ENCODE data around the gene CSF3. TPM values are rescaled to one million over a fixed set of nuclear protein-coding genes. Genes with fewer than 3 reads are reported as not detected.

Gene CSF3
- total RNA-seq, 1 donor from 2014 or later, result 1.2 TPM

DNA sequence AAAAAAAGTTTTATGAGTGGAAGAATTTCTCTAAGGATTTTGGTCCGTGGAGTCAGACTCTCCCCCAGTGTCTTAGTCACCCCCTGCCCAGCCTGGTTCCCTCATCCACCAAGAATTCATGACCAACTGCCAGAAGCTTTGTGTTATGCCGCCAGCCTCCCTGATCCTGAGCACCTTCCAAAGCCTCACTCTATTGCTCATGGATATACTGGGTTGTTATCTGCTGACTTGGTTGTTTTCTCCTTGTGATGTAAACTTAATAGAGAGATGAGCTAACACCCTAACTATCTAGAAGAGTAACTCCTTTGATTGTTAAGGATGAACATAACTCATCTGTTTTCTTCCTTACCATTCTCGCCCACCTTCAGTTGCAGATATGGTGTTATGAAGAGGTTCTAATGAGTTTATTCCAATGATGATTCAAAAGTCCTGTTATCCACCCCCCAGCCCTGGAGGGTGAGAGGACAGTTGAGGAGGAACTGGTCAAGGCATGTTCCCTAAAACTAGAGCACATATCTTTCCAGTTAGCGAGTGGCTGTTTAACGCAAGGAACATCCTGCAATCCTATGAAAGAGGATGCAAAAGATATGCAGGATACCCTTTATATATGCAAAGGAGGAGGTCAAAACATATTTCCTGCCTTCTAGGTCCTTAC, 36.1 kb upstream of the CSF3 start:
- intact Hi-C loops (cut with DNase I), result no loop called here
- no peak overlapping the region for H3K27ac ChIP-seq

DNA sequence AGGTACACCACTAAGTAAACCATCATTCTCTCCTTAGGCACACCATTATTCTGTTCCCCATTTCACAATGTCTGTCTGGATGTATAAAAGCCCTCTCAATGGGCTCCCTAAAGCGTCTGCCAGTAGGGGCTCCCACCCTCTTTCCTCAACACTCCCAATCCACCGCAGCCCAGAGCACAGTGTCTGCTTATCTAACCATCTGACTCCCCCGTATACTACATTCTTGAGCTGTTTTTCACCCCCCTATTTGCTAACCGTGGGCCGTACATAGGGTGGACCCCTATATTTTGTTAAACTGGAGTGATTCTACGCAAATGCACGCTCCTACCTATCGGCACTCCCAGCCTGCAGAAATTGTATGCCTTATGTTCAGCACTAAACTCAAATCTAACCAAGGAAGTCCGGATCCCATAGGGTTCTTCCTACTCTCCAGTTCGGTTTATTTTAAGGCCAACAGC, 35.3 kb upstream of the CSF3 start:
- intact Hi-C loops (cut with DNase I), result no loop called here
- Histone ChIP-seq H3K36me3 (peaks cover 16% of the 10 kb centered on the region), H3K4me1 (peaks cover 30% of the 10 kb centered on the region), H3K9me3 (no peaks in the 10 kb centered on the region), H3K27ac (peak overlapping the region; percentile 95), H3K4me3 (peak overlapping the region; percentile 95), H3K27me3 (no peaks in the 10 kb centered on the region)
- TF ChIP-seq, protein P1, sequence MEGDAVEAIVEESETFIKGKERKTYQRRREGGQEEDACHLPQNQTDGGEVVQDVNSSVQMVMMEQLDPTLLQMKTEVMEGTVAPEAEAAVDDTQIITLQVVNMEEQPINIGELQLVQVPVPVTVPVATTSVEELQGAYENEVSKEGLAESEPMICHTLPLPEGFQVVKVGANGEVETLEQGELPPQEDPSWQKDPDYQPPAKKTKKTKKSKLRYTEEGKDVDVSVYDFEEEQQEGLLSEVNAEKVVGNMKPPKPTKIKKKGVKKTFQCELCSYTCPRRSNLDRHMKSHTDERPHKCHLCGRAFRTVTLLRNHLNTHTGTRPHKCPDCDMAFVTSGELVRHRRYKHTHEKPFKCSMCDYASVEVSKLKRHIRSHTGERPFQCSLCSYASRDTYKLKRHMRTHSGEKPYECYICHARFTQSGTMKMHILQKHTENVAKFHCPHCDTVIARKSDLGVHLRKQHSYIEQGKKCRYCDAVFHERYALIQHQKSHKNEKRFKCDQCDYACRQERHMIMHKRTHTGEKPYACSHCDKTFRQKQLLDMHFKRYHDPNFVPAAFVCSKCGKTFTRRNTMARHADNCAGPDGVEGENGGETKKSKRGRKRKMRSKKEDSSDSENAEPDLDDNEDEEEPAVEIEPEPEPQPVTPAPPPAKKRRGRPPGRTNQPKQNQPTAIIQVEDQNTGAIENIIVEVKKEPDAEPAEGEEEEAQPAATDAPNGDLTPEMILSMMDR (IDR thresholded peaks at IDR 0.05), result peak; percentile 7
- DNase-seq (no peak), ATAC-seq (peak; percentile 1)

More for the DNA sequence above, 36.1 kb upstream of the CSF3 start:
- H3K27me3 ChIP-seq, result no peaks in the 10 kb centered on the region
- TF ChIP-seq, protein P1 (IDR thresholded peaks at IDR 0.05), result no peak
- H3K4me3 ChIP-seq, result no peak overlapping the region
- DNase-seq, result no peak
- H3K9me3 ChIP-seq, result no peaks in the 10 kb centered on the region
- peaks cover 30% of the 10 kb centered on the region for H3K4me1 ChIP-seq
- H3K36me3 ChIP-seq, result peaks cover 8% of the 10 kb centered on the region
- ATAC-seq, result no peak

DNA sequence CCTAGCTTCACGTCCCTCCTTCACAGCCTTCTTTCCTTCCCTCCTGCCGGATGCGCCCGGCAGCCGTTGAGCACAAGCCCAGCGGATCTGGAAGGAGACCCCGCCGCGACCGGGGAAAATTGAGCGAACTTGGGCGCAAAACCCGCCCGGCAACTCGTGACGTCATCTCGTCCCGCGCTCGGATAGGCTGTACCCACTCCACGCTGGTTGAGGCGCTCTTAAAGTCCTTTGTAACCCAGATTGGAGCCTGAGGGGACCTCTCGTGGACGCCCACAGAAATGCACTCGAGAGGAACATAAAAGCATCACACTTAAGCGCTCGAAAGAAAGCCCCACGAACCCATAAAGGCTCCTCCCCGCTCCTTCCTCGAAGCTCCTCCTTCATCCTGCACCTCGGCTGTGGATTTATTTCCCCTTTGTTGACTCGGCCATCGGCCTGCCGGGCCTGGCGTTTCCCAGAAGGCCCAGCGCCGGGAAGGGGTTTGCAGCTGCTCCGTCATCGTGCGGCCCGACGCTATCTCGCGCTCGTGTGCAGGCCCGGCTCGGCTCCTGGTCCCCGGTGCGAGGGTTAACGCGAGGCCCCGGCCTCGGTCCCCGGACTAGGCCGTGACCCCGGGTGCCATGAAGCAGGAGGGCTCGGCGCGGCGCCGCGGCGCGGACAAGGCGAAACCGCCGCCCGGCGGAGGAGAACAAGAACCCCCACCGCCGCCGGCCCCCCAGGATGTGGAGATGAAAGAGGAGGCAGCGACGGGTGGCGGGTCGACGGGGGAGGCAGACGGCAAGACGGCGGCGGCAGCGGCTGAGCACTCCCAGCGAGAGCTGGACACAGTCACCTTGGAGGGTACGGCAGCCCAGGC, 34.7 kb upstream of the CSF3 start, which contains the start of gene PSMD3:
PSMD3 (plus strand) TSS at position 457 of the 856 bp plus-strand sequence; CDS start at position 621, 164 bp downstream.
- TF ChIP-seq, protein P1 (IDR thresholded peaks at IDR 0.05), result peak; percentile 73
- H3K9me3 ChIP-seq, result no peaks in the 10 kb centered on the region
- peaks cover 30% of the 10 kb centered on the region for H3K4me1 ChIP-seq
- H3K4me3 ChIP-seq, result peak within 1 kb of the TSS; percentile 95
- peaks cover 23% of the 10 kb centered on the region for H3K36me3 ChIP-seq
- H3K27ac ChIP-seq, result peak within 1 kb of the TSS; percentile 95
- peak; percentile 98 for DNase-seq
- peak; percentile 98 for ATAC-seq
- intact Hi-C loops (cut with DNase I), result no loop called here
- no peaks in the 10 kb centered on the region for H3K27me3 ChIP-seq

DNA sequence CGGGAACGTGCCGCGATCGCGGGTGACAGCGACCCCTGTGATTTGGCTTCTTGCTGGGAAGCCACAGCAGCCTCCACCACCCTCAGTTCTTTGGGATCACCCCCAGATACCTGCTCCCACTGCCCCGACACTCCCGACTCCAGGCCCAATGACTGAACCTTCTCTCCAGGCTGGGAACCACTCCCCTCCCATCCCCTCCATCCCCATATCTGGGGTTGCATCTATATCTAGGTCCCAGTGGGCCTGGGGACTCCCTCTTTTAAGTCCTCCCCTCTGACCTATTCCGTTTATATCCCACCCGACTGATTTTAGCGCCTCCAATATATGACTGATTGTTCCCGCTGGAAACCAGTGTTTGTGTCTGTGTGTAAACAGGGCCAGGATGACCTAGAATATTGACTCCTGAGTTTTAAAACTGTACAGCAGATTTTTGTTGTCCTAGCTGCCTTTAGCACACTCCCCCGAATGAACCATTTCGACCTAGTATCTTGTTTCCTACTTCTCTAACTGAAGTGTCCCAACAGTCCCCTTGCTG, 34.0 kb upstream of the CSF3 start:
- Histone ChIP-seq H3K4me1 (peaks cover 30% of the 10 kb centered on the region), H3K4me3 (peak overlapping the region; percentile 95), H3K36me3 (peaks cover 30% of the 10 kb centered on the region), H3K27me3 (no peaks in the 10 kb centered on the region), H3K9me3 (no peaks in the 10 kb centered on the region), H3K27ac (peak overlapping the region; percentile 95)
- TF ChIP-seq, protein P1 (IDR thresholded peaks at IDR 0.05), result no peak
- DNase-seq (no peak), ATAC-seq (peak; percentile 0)
- intact Hi-C loops (cut with DNase I), result no loop called here

DNA sequence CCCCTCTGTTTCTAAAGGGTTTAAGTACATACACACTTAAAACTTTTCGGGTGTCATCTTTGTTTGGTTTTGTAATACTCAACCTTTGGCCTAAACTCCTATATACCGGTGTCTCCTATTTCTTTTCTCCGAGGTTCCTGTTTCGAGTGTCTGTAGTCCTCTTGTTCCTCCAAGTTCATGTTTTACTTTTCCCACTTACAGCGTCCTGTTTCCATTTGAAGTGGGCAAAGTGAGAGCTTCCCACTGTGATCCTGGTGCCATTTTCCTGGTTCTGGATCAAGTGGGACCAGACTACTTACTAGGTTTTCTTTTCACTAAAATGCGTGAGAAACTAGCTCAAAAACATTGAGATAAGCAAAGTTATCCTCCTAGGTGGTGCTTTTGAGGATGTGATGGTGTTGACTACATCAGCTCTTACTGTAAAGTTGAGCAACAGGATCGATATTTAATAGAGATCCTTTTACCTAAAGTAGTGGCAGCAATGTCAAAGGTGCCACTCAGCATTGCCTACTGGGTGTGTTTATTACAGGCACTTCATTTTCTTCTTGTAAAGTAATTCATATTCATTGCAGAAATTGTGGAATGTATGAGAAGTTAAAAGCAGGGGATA, 33.4 kb upstream of the CSF3 start:
- peaks cover 36% of the 10 kb centered on the region for H3K36me3 ChIP-seq
- DNase-seq (no peak), ATAC-seq (no peak)
- peak overlapping the region; percentile 95 for H3K4me3 ChIP-seq
- H3K27me3 ChIP-seq, result no peaks in the 10 kb centered on the region
- intact Hi-C loops (cut with DNase I), result no loop called here
- peaks cover 30% of the 10 kb centered on the region for H3K4me1 ChIP-seq
- TF ChIP-seq, protein P1 (IDR thresholded peaks at IDR 0.05), result no peak
- no peaks in the 10 kb centered on the region for H3K9me3 ChIP-seq
- peak overlapping the region; percentile 95 for H3K27ac ChIP-seq

Data from upper lobe of right lung (tissue), 1 donor.